GM18508 (cell line): ENCODE results near the gene GHRL.
"Not testable (repeated sequence)": the region's sequence is repeated elsewhere in the genome, so short reads cannot be mapped to it uniquely, and the experiment has no call there.

Experiments used
- ATAC-seq: cut with Tn5 transposase; IDR thresholded peaks from one replicate; pipeline ENCODE4 v1.9.1; 2021; ENCODE audit warnings: moderate number of reproducible peaks; ENCODE audit not compliant: insufficient read depth, unreplicated experiment

Gene GHRL

GRCh38 chr3:10279384-10280176 lies 13.2 kb downstream of the GHRL start:
- ATAC-seq = no peak

DNA sequence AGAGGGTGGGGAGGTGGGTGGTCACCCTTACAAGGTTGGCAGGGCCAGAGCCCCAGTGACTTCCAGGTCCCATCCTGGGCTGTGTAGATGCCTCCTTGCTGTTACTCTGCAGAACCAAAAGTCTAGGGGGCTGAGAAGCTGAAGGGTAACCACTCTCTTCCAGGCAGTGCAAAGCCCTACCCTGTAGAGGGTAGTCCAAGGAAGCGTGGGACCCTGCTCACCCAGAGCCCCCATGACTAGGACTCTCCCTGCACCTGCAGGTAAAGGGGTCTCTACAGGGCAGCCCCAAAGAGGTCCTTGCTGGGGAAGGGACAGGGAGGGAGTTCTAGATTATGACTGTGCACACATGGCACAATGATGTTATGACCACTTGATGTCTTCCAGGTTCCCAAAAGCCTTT lies 14.2 kb downstream of the GHRL start:
- ATAC-seq = no peak

DNA sequence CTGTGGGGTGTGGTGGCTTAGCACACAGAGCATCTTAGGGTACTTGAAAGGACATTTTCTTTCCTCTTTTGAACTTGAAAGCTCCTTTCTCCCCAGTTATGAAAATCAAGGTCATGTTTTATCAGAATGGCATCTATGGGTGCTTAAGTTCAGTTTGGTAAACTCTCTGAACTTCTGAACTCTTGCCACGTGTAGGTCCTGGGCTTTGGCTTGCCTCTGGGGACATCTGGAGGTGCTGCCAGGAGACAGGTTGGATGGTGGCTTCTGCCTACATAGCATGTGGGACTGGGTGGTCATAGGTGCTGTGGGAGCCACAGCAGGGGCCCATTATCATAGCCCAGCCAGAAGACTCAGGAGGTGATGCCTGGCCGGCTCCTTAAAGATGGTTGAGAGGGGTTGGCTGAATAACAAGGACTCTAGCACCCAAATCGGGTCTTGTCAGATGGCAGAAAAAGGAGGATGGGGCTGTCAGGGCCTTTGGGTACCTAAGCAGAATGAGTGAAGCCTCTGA lies 15.6 kb downstream of the GHRL start:
- no peak for ATAC-seq

- ATAC-seq = no peak
Measured at GRCh38 chr3:10274601-10275000, 18.1 kb downstream of the GHRL start.

GRCh38 chr3:10273702-10274305 lies 18.9 kb downstream of the GHRL start:
- no peak for ATAC-seq

GRCh38 chr3:10272977-10273376 lies 19.8 kb downstream of the GHRL start:
- no peak for ATAC-seq

GRCh38 chr3:10272476-10272875 lies 20.3 kb downstream of the GHRL start:
- not testable (repeated sequence) for ATAC-seq

DNA sequence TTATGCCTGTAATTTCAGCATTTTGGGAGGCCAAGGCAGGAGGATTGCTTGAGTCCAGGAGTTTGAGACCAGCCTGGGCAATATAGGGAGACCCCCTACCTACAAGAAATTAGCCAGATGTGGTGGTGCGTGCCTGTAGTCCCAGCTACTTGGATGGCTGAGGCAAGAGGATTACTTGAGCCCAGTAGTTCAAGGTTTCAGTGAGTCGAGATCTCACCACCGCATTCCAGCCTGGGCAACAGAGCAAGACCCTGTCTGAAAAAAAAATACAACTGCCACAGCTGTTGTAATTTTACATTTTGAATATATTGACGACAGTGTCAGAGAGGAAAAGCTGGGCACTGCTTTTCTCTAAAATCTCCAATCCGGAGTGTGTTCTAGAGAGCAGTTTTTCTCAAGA lies 23.3 kb downstream of the GHRL start:
- no peak for ATAC-seq

- no peak for ATAC-seq
Measured at GRCh38 chr3:10268930-10269329, 23.8 kb downstream of the GHRL start.

DNA sequence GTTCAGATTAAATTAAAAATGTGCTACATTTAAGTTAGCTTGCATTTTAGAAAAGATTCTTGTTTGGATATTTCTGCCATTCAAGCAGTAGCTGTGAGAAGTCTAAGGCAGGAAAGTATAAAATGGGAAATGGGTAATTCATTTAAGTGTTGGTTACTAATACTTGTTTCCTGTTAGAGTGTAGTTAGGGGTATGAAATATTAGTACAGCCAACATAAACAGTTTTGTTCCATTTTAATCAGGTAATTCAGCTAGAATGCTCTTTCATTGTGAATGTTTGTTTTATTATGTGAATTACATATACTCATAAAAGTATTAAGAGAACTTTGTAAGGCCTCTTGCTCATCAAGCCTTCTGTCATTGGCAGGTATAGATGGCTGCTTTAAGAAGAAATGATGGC lies 24.6 kb downstream of the GHRL start:
- no peak for ATAC-seq

GRCh38 chr3:10266936-10267335 lies 25.8 kb downstream of the GHRL start:
- ATAC-seq = not testable (repeated sequence)

GRCh38 chr3:10265833-10266232 lies 26.9 kb downstream of the GHRL start:
- ATAC-seq = no peak

- no peak for ATAC-seq
Measured at GRCh38 chr3:10263646-10264363, 28.9 kb downstream of the GHRL start.

DNA sequence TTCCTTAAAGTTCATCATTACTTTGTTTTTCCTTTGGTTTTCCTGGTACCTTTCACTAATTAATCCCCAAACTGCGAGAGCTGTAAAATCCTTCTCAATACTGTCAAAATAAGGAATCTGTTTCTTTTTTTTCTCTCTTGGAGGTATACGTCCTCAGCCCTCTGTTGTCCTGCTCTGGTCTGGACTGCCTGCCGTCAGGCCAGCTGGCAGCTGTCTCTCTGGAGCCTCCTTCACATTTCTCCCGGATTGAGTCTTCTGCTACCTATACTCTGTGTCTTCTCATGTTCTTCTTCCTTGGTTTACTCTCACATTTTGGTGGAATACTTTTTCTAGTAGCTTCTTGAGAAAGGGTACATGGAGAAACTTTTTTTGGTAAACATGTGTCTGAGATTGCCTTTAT lies 30.7 kb downstream of the GHRL start:
- no peak for ATAC-seq

DNA sequence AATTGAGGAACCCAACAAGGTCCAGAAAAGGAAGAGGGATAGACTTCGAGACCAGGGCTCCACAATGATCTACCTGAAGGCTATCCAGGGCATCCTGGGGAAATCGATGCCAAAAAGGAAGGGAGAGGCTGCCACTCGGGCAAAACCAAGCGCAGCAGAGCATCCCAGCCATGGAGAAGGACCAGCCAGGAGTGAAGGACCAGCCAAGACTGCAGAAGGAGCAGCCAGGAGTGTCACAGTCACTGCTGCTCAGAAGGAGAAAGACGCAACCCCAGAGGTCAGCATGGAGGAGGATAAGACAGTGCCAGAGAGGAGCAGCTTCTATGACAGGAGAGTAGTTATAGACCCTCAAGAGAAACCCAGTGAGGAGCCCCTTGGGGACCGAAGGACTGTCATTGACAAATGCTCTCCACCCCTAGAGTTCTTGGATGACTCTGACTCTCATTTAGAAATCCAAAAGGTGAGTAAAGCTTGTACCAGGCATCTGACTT lies 32.5 kb downstream of the GHRL start:
- no peak for ATAC-seq

- no peak for ATAC-seq
Measured at GRCh38 chr3:10259798-10260197, 32.9 kb downstream of the GHRL start.

DNA sequence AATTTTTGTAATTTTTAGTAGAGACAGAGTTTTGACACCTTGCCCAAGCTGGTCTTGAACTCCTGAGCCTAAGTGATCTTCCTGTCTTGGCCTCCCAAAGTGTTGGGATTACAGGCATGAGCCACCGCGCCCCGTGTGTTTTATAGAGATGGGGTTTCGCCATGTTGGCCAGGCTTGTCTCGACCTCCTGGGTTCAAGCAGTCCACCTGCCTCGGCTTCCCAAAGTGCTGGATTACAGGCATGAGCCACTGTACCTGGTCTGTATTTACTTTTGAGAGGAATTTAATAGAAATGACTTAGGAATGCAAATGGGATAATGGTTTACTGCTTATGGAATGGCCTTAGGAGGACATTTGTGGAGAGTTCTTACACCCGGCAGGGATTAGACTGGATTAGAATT lies 33.7 kb downstream of the GHRL start:
- no peak for ATAC-seq

GRCh38 chr3:10255835-10256234 lies 36.9 kb downstream of the GHRL start:
- no peak for ATAC-seq

DNA sequence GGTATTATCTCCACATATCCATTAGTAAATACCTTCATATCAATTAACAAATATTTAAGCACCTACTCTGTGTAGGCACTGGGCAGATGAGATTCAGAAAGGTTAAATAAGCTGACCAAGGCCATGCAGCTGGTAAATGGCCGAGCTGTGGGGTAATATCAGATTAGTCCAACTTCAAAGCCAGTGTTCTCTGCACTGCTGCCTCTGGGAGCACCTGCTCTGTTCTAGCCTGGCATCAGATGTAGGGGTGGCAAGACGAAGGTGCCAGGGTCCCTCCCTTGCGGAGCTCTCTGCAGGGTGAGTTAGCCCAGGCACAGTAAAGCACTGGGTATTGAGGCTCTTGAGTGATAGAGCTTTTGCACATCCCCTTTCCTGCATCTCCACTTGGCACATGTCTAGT lies 39.0 kb downstream of the GHRL start:
- ATAC-seq = no peak

GRCh38 chr3:10251006-10251405 lies 41.7 kb downstream of the GHRL start:
- no peak for ATAC-seq

DNA sequence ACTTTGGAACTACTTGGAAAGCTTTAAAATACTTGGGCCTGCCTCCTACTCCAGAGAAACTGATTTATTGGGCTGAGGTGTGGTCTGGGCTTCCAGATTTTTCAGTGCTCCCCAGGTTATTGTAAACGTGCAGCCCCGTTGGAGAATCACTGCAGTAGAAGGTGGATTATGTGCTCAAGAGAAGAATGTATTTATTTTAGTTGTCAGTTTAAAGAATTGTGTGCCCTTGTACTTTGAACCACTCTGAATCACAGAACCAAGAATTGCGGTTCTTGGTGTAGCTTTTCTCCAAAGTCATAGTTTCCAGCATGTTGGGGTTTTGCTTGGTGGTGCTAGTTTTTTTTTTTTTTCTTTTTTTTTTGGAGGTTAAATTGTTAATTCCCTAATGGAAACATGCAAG lies 42.9 kb downstream of the GHRL start:
- ATAC-seq = no peak
